ENCODE data around the gene HFM1. TPM values are rescaled to one million over a fixed set of nuclear protein-coding genes. Genes with fewer than 3 reads are reported as not detected.

The HFM1 gene
- total RNA-seq, 1 experiment from 2014 or later = 0.39 TPM

- in situ Hi-C loops (cut with HindIII; ENCODE audit: low pct_unique_long_range_greater_than_20kb, low sequenced_read_pairs) = no loop called here
- no TSS peak for BruUV-seq (replicated peaks)
- H3K27me3 ChIP-seq (ENCODE audit: control insufficient read depth, insufficient read depth, low read length) = no peaks in the 10 kb centered on the region
- H3K4me1 ChIP-seq (ENCODE audit: control insufficient read depth, insufficient read depth, low read length) = no peaks in the 10 kb centered on the region
- H3K4me3 ChIP-seq (ENCODE audit: low read depth in 2 of 2, low read length in 2 of 2) = no peak overlapping the region
- ChIA-PET POLR2A (no interaction called here), CTCF (no interaction called here)
- no peaks in the 10 kb centered on the region for H3K36me3 ChIP-seq (ENCODE audit: control insufficient read depth, insufficient read depth, low read length)
- intact Hi-C loops (cut with micrococcal nuclease; ENCODE audit: unreplicated experiment) = no loop called here
- no peak for DNase-seq (ENCODE audit: low read depth, low spot score)
- TF ChIP-seq CTCF (IDR thresholded peaks at IDR 0.05) (no peak), REST (IDR thresholded peaks at IDR 0.05; ENCODE audit: insufficient read depth in 1 of 2, low read depth in 2 of 2, low read length in 1 of 2) (no peak), POLR2AphosphoS5 (IDR thresholded peaks at IDR 0.05; ENCODE audit: low read depth, low read length) (no peak), SIN3A (IDR thresholded peaks at IDR 0.05; ENCODE audit: borderline replicate concordance, insufficient read depth, low read depth, low read length) (no peak), TCF7L2 (IDR thresholded peaks at IDR 0.05; ENCODE audit: low read depth, low read length) (no peak)
- peaks cover 9% of the 10 kb centered on the region; the same call in 1 of the 2 replicates for H3K9me3 ChIP-seq (ENCODE audit: control insufficient read depth, insufficient read depth, low read depth, low read length)
- no peak for ATAC-seq
- no peak overlapping the region for H3K27ac ChIP-seq (ENCODE audit: low read length)
Observed at GRCh38 chr1:91308544-91308943, 96.1 kb downstream of the HFM1 start.

GRCh38 chr1:91307784-91308409 is 96.7 kb downstream of the HFM1 start:
- Histone ChIP-seq H3K4me3 (ENCODE audit: low read depth in 2 of 2, low read length in 2 of 2) (no peak overlapping the region), H3K36me3 (ENCODE audit: control insufficient read depth, insufficient read depth, low read length) (no peaks in the 10 kb centered on the region), H3K27ac (ENCODE audit: low read length) (no peak overlapping the region), H3K9me3 (ENCODE audit: control insufficient read depth, insufficient read depth, low read depth, low read length) (peaks cover 9% of the 10 kb centered on the region; the same call in 1 of the 2 replicates), H3K4me1 (ENCODE audit: control insufficient read depth, insufficient read depth, low read length) (no peaks in the 10 kb centered on the region), H3K27me3 (ENCODE audit: control insufficient read depth, insufficient read depth, low read length) (no peaks in the 10 kb centered on the region)
- no peak for DNase-seq (ENCODE audit: low read depth, low spot score)
- ChIA-PET CTCF (no interaction called here), POLR2A (no interaction called here)
- ATAC-seq = no peak
- intact Hi-C loops (cut with micrococcal nuclease; ENCODE audit: unreplicated experiment) = no loop called here
- no TSS peak for BruUV-seq (replicated peaks)
- in situ Hi-C loops (cut with HindIII; ENCODE audit: low pct_unique_long_range_greater_than_20kb, low sequenced_read_pairs) = no loop called here
- TF ChIP-seq TCF7L2 (IDR thresholded peaks at IDR 0.05; ENCODE audit: low read depth, low read length) (no peak), SIN3A (IDR thresholded peaks at IDR 0.05; ENCODE audit: borderline replicate concordance, insufficient read depth, low read depth, low read length) (no peak), POLR2AphosphoS5 (IDR thresholded peaks at IDR 0.05; ENCODE audit: low read depth, low read length) (no peak), CTCF (IDR thresholded peaks at IDR 0.05) (no peak), REST (IDR thresholded peaks at IDR 0.05; ENCODE audit: insufficient read depth in 1 of 2, low read depth in 2 of 2, low read length in 1 of 2) (no peak)
